GF-D8 (cell line): ENCODE data around the gene CNTN4.

Experiments
- DNase-seq: peaks from one replicate; lab custom pipeline; 2025; lab: John Stamatoyannopoulos, UW

CNTN4 gene

DNA sequence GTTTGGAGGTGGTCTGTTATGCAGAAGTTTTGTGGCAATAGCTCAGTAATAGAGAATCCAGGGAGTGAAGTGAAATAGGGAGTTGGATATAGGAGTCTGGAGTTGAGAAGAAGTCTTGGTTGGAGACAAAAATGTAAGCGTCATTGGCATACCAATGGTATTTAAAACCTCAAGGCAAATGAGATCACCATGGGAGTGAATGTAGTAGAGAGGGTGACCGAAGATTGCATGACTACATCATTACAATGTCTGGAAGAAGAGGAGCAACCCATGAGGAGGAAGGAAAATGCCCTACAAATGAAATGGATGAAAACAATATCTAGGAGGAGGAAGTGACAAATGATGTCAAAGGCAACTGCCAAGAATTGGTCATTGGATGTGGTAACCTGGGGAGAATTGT, 54.4 kb downstream of the CNTN4 start:
- no peak for DNase-seq

DNA sequence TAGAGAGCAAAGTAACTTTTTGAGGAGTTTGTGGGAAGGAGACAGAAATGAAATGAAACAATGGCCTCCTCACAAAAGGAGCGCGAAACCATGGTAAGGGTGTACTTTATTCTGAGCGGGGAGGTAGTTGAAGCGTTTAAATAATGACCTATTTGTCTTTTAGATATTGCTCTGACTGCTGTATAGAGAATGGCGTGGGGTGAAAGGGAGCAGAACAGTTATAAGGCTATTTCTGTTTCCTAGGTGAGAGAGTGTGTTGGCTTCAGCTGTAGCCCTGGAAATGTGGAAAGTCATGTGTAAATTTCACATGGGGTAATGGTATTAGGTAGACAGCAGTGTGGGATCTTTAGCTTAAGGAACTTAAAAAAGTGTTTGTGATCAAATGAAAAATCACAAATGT, 54.9 kb downstream of the CNTN4 start:
- no peak for DNase-seq

DNA sequence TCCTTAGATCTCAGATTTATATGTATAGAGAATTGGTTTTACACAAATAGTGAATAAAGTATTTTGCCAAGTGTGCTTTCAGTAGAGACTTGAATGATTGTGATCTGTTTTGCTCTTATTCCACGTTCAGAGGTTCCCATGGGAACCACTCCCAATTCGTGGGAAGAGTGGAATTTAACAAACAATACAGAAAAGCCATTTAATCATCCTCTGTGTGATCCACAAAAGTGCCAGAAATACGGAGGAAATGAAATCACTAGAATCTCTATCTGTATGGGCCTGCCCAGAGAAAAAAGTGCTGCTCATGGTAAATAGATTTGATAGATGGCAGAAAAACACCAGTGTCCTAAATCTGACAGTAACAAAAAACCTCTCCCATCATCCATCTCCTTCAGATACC, 56.0 kb downstream of the CNTN4 start:
- DNase-seq: no peak

DNA sequence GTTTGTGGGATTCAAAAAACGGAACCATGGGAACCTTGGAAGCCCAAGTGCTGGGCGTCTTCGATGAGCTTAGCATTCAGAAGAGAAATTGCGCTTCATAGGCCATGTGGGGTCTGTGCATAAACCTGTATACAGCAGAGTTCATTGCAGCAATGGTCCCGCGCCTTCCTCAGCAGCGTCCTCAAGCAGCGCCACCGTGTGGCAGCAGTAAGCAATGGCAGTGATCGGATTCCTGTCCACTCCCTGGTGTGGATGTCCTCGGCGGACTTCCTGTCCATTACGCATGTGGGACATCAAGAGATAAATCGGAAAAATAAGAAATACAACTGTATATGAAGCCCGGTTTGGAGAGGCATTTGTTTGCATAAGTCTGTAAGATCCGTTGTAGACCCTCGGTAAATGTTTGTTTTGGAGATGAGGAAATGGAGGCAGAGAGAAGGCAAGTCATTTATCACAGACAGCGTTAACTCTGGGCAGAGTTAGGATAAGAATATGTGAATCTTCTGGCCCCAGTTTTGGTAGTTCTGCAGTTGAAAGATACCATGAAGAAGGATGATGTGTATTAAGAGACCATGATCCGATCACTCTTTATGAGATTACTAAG, 57.7 kb downstream of the CNTN4 start:
- DNase-seq: no peak

DNA sequence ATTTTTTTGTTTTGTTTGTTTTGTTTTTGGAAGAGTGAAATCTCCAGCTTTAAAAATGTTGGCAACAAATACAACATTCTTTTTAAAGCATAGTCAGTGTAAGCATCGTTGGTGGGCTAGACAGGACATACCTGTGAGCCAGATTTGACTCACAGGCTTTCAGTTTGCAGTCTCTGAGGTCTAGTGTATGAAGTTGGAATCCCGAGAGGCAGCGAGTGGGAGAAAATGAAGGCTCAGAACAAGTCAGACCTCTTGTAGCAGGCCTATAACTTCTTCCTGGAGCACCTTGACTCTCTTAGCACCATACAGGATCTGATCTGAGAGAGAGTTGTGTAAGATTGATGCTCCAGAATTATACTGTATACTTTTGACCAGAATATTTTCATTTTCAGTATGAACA, 60.2 kb downstream of the CNTN4 start:
- DNase-seq: no peak

DNA sequence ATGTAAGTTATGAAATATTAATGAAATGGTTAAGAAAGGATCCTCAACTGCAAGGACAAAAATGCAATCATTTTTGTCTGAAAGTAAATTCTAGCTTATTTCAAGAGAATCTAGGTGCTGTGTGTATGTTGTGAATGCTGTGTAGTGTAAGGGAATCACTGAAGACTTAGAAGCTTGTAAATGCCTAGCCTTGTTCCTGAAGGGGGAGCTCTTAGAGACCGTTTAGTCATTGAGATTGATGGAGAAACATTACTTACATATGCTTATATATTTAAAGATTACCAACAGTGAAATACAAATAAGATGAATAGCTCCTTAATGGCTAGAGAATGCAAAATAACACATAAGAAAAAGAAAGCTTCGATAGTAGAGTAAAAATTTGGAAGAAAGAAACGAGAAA, 67.9 kb downstream of the CNTN4 start:
- no peak for DNase-seq

DNA sequence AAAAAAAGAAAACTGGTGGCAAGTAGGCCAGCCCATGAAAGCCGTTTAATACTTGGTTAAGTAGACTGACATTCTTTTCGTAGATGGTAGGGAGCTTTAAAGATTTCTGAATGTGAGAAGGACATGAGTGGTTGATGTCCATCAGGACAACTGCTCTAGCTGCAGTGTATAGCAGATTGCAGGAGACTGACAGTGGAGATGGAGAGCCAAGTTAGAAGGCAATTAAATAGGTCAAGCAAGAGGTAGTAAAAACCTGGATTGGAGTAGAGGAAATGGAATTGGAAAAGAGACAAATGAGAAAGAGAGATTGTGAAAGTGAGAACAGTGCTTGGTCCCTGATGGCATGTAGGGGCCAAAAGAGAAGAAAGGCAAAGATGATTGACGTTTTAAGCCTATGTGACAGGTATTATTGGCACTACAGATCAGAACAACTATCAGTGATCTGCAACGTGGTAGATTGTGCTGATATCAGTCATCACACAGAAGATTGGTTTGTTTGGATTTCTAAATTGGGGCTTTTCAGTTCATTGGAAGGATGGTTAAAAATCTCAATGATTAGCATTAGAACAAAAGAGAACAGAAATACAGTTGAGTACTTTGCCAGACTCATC, 74.0 kb downstream of the CNTN4 start:
- DNase-seq: no peak

DNA sequence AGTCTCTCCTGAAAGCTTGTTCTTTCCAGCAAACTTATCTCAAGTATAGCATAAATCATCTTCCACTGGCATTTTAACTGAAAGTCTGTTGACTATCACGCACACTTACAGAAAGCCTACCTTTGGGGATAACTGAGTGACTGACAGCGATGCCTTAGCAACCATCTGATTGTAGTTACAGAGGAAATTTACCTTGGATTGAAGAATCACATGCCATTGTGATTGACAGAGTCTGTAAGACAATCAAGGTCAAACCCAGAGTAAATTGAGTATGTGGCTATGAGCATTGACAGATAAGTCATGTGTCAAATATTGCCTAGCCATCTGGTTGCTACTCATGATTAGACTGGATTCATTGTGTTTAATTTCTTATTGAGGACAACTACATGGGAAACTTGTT, 82.0 kb downstream of the CNTN4 start:
- no peak for DNase-seq

DNA sequence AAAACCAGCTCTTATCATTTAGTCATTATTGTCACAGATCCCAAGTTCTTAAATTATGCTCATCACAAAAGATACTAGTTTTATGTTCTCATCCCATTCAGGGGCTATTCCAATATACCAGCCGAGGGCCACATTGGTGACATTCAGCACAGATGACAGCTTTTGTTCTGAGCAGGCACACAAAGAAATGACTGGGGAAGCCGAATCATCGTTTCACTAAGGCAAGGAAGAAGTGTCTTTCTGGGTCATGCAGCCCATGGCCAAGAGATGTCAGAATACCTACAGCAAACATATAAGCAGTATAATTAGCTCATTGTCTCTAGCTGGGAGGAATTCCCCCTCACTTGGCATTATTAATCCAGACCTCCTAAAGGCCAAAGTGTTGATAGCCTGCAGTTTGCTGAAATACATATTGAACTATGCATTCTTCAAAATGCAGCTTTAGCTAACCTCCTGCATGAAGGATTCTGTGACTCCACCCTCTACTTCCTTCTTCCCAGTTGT, 100.2 kb downstream of the CNTN4 start:
- no peak for DNase-seq

DNA sequence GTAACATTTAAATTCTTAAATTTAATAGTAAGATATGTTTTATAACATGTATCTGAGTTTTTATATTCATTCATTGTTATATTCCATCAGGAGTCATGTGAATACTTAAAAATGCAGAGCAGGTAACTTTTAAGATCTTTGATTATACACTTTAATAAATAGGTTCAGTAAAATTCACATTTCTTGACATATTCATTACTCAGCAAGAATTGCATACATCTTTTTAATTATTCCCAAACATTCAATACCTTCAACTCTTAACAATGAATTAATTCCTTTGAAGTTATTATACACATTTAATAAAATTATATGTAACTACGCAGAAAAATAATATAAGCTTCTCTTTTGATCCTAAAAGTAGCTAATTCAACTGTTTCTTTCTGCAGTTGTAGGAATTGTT, 105.4 kb downstream of the CNTN4 start:
- no peak for DNase-seq

DNA sequence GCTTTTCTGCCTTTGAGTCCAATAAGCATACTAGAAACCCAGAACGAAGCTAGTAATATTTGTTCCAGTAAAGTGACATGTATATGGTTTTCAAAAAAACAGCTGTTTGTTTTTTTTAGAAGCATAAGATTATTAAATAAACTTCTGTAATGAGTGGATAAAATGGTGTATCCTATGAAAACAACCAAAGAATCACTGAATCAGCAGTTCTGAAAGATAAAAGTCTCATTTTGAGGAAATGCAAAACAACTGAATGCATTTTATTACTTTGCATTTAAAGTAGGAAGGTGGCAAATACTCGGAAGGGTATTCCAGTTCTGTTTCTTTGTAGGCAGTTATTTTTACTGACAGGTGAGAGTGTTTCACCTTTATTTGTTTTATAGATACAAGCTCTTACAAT, 107.0 kb downstream of the CNTN4 start:
- DNase-seq: no peak

DNA sequence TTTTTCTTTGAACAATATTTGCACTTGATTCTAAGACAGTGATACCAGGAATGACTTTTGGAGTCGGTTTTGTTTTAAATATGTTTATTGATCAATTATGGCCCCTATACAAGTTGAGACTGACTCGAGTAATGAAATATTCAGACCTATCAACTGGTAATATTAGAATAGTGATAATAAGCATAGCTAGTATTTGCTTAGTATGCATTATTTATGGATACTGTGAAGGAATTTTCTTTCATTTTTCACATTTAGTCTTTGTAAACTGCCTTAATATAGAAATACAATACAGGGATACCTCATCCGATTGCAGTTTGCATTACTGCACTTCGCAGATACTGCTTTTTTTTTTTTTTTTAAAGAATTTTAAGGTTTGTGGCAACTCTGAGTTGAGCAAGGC, 107.9 kb downstream of the CNTN4 start:
- DNase-seq: no peak

DNA sequence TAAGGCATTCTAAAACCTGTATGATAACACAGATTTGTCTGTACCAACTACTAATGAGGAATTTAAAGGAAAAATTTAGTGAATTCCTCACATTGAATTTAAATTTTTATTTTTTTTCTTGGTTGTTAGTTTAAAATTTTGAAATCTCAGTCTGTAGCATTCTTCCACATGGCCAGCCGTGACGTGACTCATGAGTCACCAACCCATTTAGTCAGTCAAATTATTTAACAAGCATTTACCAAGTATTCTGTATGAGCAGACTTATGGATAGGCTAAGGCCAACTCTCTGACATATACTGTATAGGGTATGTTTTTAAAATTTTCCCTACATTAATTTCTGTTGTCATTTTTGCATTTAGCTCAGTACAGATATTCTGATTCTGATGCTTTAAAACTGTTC, 112.9 kb downstream of the CNTN4 start:
- DNase-seq: no peak

DNA sequence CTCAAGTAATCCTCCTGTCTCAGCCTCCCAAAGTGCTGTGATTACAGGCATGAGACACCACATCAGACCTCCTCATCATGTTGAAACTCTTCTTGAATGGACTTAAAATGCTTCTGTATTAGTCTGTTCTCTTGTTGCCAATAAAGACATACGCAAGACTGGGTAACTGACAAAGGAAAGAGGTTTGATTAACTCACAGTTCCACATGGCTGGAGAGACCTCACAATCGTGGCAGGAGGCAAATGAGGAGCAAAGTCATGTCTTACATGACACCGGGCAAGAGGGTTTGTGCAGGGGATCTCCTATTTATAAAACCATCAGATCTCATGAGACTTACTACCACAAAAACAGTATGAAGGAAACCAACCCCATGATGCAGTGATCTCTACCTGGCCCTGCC, 113.5 kb downstream of the CNTN4 start:
- DNase-seq: no peak

DNA sequence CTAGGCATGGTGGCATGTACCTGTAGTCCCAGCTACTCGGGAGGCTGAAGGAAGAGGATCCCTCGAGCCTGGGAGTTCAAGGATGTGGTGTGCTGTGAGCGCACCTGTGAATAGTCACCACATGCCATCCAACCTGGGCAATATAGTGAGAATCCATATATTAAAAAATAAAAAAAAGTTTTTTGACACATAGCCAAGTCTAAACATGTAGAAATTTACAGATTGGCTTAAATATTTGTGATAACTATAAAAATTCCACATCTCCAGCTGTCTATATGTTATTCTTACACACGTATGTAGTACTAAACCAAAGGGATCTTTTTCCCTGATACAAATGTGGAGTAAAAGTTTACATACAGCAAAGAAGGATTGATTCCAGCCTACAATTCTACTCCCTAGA, 119.7 kb downstream of the CNTN4 start:
- DNase-seq: no peak

DNA sequence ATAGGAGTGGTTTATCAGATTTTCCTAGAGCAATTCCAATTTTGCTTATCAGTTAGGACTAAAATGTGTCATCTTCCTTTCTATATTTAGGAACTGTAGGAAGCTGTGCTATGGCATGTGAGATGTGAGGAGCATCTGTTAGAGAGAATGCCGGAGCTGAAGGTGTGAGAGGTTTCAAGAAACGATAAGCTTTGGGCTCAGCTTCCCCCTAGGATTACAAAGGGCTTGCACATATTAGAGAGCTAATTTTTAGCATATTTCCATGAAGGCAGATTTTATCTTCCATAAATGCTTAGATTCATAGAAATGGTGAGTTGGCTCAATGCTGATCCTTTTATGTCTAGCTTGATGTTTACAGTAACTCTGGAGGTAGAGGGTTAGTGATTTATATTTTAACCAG, 120.2 kb downstream of the CNTN4 start:
- DNase-seq: no peak

DNA sequence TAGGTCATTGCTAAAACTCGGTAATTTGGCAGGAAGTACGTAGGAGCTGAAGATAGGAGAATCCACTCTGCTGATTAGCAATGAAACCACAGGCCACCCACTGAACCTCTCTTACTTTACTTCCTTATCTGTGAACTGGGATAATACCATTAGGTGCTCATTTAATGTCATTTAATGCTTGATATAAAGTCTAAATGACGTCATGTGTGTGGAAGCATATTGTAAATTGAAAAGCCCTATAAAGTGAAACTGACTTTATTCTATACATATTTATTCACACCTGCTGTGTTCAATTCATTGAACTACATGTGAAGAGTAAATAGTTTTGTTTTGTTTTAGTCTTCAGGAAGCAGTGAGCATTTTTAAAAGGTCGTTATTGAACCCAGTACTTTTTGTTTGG, 137.5 kb downstream of the CNTN4 start:
- DNase-seq: no peak

DNA sequence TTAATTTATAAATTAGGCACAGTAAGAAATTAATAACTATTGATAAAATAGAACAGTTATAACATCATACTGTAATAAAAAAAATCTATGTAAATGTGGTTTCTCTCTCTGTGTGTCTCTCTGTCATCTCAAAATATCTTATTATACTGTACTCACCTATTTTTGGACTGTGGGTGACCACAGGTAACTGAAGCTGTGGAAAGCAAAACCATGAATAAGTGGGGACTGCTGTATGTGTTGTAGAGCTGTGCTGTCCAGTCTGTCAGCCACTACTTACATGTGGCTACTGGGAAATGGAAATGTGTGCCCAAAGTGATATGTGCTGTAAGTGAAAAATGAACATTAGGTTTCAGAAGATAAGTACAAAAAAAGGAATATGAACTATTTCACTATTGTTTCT, 145.5 kb downstream of the CNTN4 start:
- no peak for DNase-seq

DNA sequence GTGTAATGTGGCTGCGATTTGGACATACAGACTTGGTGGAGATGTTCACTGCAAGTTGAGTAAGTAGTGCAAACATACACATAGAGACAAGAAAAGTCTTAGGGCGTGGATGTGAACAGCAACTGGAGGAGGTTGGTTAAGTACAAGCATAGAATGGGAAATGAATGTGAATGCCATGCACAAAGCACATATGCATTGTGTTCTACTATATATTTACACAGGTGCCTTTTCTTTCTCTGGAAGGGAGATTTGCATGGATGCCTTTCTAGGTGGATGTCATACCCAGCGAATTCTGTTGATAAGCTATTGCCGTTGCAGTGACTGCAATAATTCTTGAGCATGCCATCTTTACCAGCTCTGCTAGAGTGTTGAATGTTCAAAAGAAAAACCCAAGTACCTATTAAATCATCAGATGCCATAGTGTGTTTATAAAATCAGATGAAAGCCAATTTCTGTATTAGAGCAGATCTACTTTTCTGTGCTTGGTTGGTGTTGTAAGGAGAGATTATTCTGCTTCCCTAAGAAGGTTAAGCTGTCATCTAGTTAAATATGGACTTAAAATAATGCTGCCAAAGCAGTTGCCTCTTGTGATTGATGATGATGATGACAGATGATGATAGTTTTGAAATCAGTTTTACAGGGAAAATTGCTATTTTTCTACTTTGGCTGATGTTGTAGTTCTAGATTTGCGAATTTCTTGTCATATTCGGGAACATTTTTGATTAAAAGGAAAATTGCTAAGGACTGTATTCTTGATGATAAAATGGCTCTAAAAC, 148.4 kb downstream of the CNTN4 start:
- DNase-seq: no peak

DNA sequence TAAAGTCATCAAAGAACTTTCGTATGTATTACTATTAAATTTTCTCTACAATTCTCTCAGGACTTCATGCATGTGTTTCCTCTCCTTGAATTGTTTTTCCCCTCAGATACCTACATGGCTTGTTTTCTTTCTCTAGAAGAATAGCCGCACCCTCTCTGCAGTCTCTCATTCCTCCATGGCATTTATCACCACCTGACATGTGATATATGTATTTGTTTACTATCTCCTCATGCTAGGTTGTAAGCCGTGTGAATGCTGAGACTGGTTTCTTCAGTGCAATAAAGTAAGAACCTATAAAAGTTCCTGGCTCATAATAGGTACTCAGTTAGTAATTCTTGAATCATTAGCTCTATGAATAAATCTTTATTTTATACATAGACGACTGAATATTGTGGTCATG, 149.2 kb downstream of the CNTN4 start:
- no peak for DNase-seq

DNA sequence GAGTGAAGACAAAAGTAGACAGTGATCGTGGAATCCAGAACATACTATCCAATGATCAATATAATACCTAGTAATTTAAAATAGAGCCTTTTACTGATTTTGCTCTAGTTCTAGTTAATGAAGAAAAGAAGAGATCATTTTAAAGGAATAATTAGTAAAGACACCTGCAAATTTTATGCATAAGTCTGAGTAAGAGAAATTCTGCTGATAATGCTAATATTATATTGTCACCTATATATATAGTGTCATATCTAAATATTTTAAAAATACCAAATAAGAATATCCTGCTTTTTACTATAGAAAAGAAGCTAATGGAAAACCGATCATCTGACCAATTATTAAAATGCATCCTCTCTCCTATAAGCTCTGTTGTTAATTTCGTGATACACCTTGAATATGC, 152.1 kb downstream of the CNTN4 start:
- DNase-seq: no peak

DNA sequence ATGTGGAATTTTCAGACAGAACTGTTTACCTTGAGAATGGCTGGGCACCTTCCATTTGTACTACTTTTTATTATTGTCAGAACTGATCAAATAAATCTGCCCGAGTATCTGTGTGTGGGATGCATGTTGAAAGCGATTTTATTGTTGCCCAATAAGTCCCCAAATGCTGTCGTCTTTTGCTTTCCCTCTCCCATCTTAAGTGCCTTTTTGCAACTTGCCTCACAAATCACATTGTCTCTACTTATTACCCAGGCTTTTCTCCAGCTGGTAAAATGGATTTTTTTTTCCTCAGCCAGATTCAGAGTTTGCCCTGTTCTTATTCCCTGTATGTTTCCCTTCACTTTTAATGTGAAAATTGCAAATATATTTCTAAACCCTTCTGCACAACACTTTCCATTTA, 163.1 kb downstream of the CNTN4 start:
- no peak for DNase-seq

DNA sequence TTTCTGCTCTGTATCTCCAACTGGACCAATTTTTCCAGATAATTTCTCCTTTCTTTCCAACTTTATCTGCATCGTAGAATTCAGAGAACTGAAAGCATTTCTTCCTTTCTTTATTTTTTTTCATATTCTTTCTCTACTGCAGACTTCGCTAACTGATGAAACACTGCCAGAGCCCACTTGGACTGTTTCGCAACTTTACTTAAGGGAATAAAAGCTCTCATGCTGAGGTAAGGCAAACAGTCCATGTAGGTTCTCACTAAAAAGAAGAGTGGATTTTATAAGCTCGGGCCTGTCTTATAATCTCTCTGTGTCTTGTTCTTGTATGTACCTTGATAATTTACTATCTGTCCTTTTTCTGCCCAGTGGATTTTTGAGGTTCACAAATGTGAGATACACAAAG, 163.5 kb downstream of the CNTN4 start:
- DNase-seq: no peak

DNA sequence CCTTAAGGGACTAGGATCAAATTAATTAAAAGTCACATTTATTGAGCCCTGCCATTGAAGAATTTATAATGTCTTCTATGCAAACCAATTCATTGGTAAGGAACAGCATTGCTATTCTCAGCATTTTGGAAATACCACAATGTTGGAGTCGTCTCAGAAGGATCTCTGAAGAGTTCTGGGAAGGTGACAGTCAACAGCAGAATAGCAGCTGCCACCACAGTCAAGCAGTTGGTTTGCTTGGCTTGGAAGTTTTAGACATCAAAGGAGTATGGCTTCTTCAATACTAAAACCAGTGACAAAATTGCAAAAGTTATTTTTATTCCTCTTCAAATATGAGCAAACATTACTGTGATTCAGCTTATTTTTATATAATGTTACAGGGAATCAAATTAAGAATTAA, 167.9 kb downstream of the CNTN4 start:
- no peak for DNase-seq
